CD4-positive, alpha-beta T cell (primary cell): ENCODE results near the gene ST6GALNAC4. TPM values are rescaled to one million over a fixed set of nuclear protein-coding genes. Genes with fewer than 3 reads are reported as not detected.

ENCODE experiments used
- ATAC-seq: fragments of 200-7000 bp; cut with Tn5 transposase; one replicate; pipeline ENCODE4 v1.10.0; 2022; ENCODE audit warnings: mild to moderate bottlenecking; ENCODE audit not compliant: poor library complexity
- CTCF ChIA-PET: fragments of 350-600 bp; sonication (Branson Sonifier 250); formaldehyde crosslinking; loops from one replicate; lab custom pipeline; 2021; ENCODE audit warnings: antibody characterized with exemption, inconsistent platforms; lab: Charles Lee
- POLR2A ChIA-PET: fragments of 350-600 bp; sonication (Branson Sonifier 250); formaldehyde crosslinking; loops from one replicate; lab custom pipeline; 2021; ENCODE audit warnings: antibody characterized with exemption, inconsistent platforms; lab: Charles Lee
- DNase-seq, 14 experiments: peaks; one replicate each; pipeline ENCODE4 v3.0.0-alpha.2; 2013 to 2020; ENCODE audit warnings: mixed read lengths in 2 of 14
- H3K27ac ChIP-seq, 2 donors: one replicate each; pipeline versions ENCODE4 v1.5.1 to v1.7.0; 2013; ENCODE audit warnings: low read length in 2 of 2, low read depth in 1 of 2, mild to moderate bottlenecking in 1 of 2
- H3K27me3 ChIP-seq, 2 experiments: 1 replicate in 1 of 2; 2 replicates in 1 of 2; pipeline versions ENCODE4 v1.6.1 to v1.7.0; 2013; ENCODE audit warnings: low read length in 2 of 2, control low read depth in 1 of 2, mild to moderate bottlenecking in 1 of 2, moderate library complexity in 1 of 2; ENCODE audit not compliant: insufficient read depth in 2 of 2, control insufficient read depth in 1 of 2
- H3K36me3 ChIP-seq: one replicate; pipeline ENCODE4 v1.6.1; 2013; ENCODE audit warnings: low read length, control low read depth; ENCODE audit not compliant: insufficient read depth
- H3K4me1 ChIP-seq: one replicate; pipeline ENCODE4 v1.6.1; 2013; ENCODE audit warnings: low read length, control low read depth; ENCODE audit not compliant: insufficient read depth
- H3K4me3 ChIP-seq: one replicate; pipeline ENCODE4 v1.5.1; 2013; ENCODE audit warnings: mild to moderate bottlenecking, low read length, moderate library complexity
- H3K9me3 ChIP-seq, 2 experiments: 1 replicate in 1 of 2; 2 replicates in 1 of 2; pipeline versions ENCODE4 v1.6.1 to v1.7.0; 2013; ENCODE audit warnings: low read length in 2 of 2, mild to moderate bottlenecking in 2 of 2, control low read depth in 1 of 2, moderate library complexity in 1 of 2; ENCODE audit not compliant: control insufficient read depth in 1 of 2, insufficient read depth in 1 of 2
- H3K27ac Mint-ChIP-seq: one replicate; pipeline ENCODE4 v1.8.0; 2020; ENCODE audit warnings: mixed read lengths
- H3K27me3 Mint-ChIP-seq: one replicate; pipeline ENCODE4 v1.8.0; 2021; ENCODE audit warnings: mixed read lengths
- H3K36me3 Mint-ChIP-seq: one replicate; pipeline ENCODE4 v1.8.0; 2021; ENCODE audit warnings: low read depth, mixed read lengths
- H3K4me1 Mint-ChIP-seq: one replicate; pipeline ENCODE4 v1.8.0; 2021; ENCODE audit warnings: low read depth, mixed read lengths
- H3K4me3 Mint-ChIP-seq: one replicate; pipeline ENCODE4 v1.8.0; 2020; ENCODE audit warnings: mild to moderate bottlenecking, mixed read lengths
- H3K9me3 Mint-ChIP-seq: one replicate; pipeline ENCODE4 v1.8.0; 2020; ENCODE audit warnings: mixed read lengths
- CTCF ChIP-seq: fragments of 200-600 bp; IDR thresholded peaks from one replicate; pipeline ENCODE4 v1.8.0; 2022; ENCODE audit warnings: antibody characterized with exemption, mild to moderate bottlenecking
- intact Hi-C, 2 experiments: fragments of 100-400 bp; cut with DNase I in 1 of 2; cut with micrococcal nuclease in 1 of 2; formaldehyde crosslinking; loops; one replicate each; pipeline versions ENCODE4 v1.15.1 to v1.9.0; 2023 to 2025; cut with DNase I, micrococcal nuclease
- total RNA-seq, 174 experiments: library from RNA in 2 of 174; stranded (reverse) in 2 of 174; gene quantifications; one replicate each; pipeline ENCODE4 v1.2.3 and lab custom pipeline; 2021 to 2026

ST6GALNAC4 gene
- total RNA-seq, 2 experiments from 2014 or later = 28.7 to 30.2 TPM

- H3K9me3 ChIP-seq = no peaks in the 10 kb centered on the region
- H3K4me1 Mint-ChIP-seq = peaks cover 70% of the 10 kb centered on the region
- H3K4me1 ChIP-seq = peaks cover 53% of the 10 kb centered on the region
- no peaks in the 10 kb centered on the region for H3K27me3 Mint-ChIP-seq
- no peak for TF ChIP-seq CTCF
- H3K4me3 Mint-ChIP-seq = peak overlapping the region; percentile 93
- peaks cover 13% of the 10 kb centered on the region for H3K36me3 ChIP-seq
- intact Hi-C loops = loop anchor here (5.0 to 10.0 kb wide), 3 partner anchors 37 to 1709 kb away; partner anchors contain the start of gene ASB6 (in 1 of the 2)
- ATAC-seq = no peak
- peak overlapping the region; percentile 88 for H3K27ac Mint-ChIP-seq
- peak in 2 of 14 experiments; percentile 4 to 7 for DNase-seq
- no peak overlapping the region for H3K4me3 ChIP-seq
- H3K27ac ChIP-seq = no peak overlapping the region
- H3K36me3 Mint-ChIP-seq = peaks cover 45% of the 10 kb centered on the region
- H3K27me3 ChIP-seq = no peaks in the 10 kb centered on the region
- no peaks in the 10 kb centered on the region for H3K9me3 Mint-ChIP-seq
- ChIA-PET CTCF (no interaction called here), POLR2A (interaction anchor here (1.4 to 5.4 kb wide), 4 partner anchors 19 to 131 kb away, joined by 4 to 28 read pairs (median 6); partner anchors contain the start of genes EEIG1, NAIF1 and ST6GALNAC4)
Measured at GRCh38 chr9:127935765-127936221, 19.0 kb upstream of the ST6GALNAC4 start.

- TF ChIP-seq CTCF = no peak
- ATAC-seq (no peak), DNase-seq (peak in 1 of 14 experiments; percentile 4)
- intact Hi-C loops = loop anchor here (5.0 to 10.0 kb wide), 3 partner anchors 37 to 1710 kb away; partner anchors contain the start of gene ASB6 (in 1 of the 2)
- Histone ChIP-seq H3K36me3 (peaks cover 5% of the 10 kb centered on the region), H3K4me3 (no peak overlapping the region), H3K4me1 (peaks cover 61% of the 10 kb centered on the region), H3K27me3 (no peaks in the 10 kb centered on the region), H3K9me3 (no peaks in the 10 kb centered on the region), H3K27ac (no peak overlapping the region)
- Mint-ChIP-seq H3K27ac (peak overlapping the region; percentile 88), H3K4me3 (peak overlapping the region; percentile 74), H3K4me1 (peaks cover 67% of the 10 kb centered on the region), H3K9me3 (no peaks in the 10 kb centered on the region), H3K27me3 (no peaks in the 10 kb centered on the region), H3K36me3 (peaks cover 37% of the 10 kb centered on the region)
- CTCF ChIA-PET = interaction anchor here (0.5 to 1.4 kb wide), 3 partner anchors 8 to 200 kb away, joined by 3 read pairs; partner anchors contain the start of gene TOR2A
- POLR2A ChIA-PET = interaction anchor here (1.4 kb wide), 1 partner anchor 18 kb away, joined by 4 read pairs; the partner anchor contains the start of gene ST6GALNAC4
Measured at GRCh38 chr9:127934986-127935385, 18.1 kb upstream of the ST6GALNAC4 start.

- H3K27me3 ChIP-seq = no peaks in the 10 kb centered on the region
- no peak overlapping the region for H3K27ac ChIP-seq
- H3K4me1 ChIP-seq = peaks cover 68% of the 10 kb centered on the region
- H3K4me3 Mint-ChIP-seq = peak overlapping the region; percentile 58
- no peaks in the 10 kb centered on the region for H3K27me3 Mint-ChIP-seq
- H3K4me1 Mint-ChIP-seq = peaks cover 75% of the 10 kb centered on the region
- no peaks in the 10 kb centered on the region for H3K9me3 Mint-ChIP-seq
- H3K9me3 ChIP-seq = no peaks in the 10 kb centered on the region
- DNase-seq = no peak
- peaks cover 30% of the 10 kb centered on the region for H3K36me3 Mint-ChIP-seq
- no peaks in the 10 kb centered on the region for H3K36me3 ChIP-seq
- TF ChIP-seq CTCF = no peak
- no peak for ATAC-seq
- no peak overlapping the region for H3K4me3 ChIP-seq
- ChIA-PET POLR2A (interaction anchor here (1.4 kb wide), 1 partner anchor 17 kb away, joined by 4 read pairs; the partner anchor contains the start of gene ST6GALNAC4), CTCF (interaction anchor here (1.2 to 1.4 kb wide), 2 partner anchors 8 to 199 kb away, joined by 3 read pairs; partner anchors contain the start of gene TOR2A)
- no peak overlapping the region for H3K27ac Mint-ChIP-seq
- intact Hi-C loops = loop anchor here in 1 of 2 experiments (10.0 kb wide), 1 partner anchor 1711 kb away; the partner anchor contains the start of gene ASB6
Measured at GRCh38 chr9:127934248-127934647, 17.4 kb upstream of the ST6GALNAC4 start.
